K562 (cell line): ENCODE measurements around the gene ANKH. TPM values are rescaled to one million over a fixed set of nuclear protein-coding genes. Genes with fewer than 3 reads are reported as not detected.

Experiments used
- CEBPB ChIP-seq: fragments of 450-650 bp; IDR thresholded peaks from 2 replicates; pipeline ENCODE4 v1.6.1; 2016; ENCODE audit warnings: missing genetic modification characterization, missing compliant biosample characterization
- EGR1 ChIP-seq: fragments of 450-650 bp; conservative IDR thresholded peaks from 2 replicates; pipeline ENCODE4 v1.6.1; 2017; ENCODE audit warnings: mild to moderate bottlenecking
- ETV1 ChIP-seq: fragments of 450-650 bp; conservative IDR thresholded peaks from 2 replicates; pipeline ENCODE4 v1.6.1; 2016; ENCODE audit warnings: missing genetic modification characterization, control low read depth, low read depth, missing compliant biosample characterization
- HBP1 ChIP-seq: fragments of 450-650 bp; formaldehyde crosslinking; IDR thresholded peaks from 2 replicates; pipeline ENCODE4 v1.4.0; 2022; ENCODE audit warnings: missing genetic modification characterization
- HMGXB4 ChIP-seq: sonication (generic); formaldehyde crosslinking; IDR thresholded peaks from 2 replicates; pipeline ENCODE4 v1.8.1; 2023; ENCODE audit warnings: mild to moderate bottlenecking, missing genetic modification reagents
- HNRNPLL ChIP-seq: fragments of 200-400 bp; formaldehyde crosslinking; IDR thresholded peaks from 2 replicates; pipeline ENCODE4 v1.6.1; 2017; ENCODE audit warnings: low read length, low read depth, mild to moderate bottlenecking; ENCODE audit not compliant: poor library complexity, severe bottlenecking
- MAFF ChIP-seq: IDR thresholded peaks from 2 replicates; pipeline ENCODE4 v1.6.1; 2012; ENCODE audit warnings: low read length, improper control_type of control experiment
- MEF2A ChIP-seq: IDR thresholded peaks from 2 replicates; pipeline ENCODE4 v1.6.1; 2011; ENCODE audit warnings: low read depth, mild to moderate bottlenecking, low read length, moderate library complexity; ENCODE audit not compliant: control insufficient read depth
- NEUROD1 ChIP-seq: fragments of 150-350 bp; IDR thresholded peaks from 2 replicates; pipeline ENCODE4 v1.6.1; 2014; ENCODE audit warnings: borderline replicate concordance, low read length, low read depth; ENCODE audit not compliant: partially characterized antibody
- NR3C1 ChIP-seq: sonication (generic); formaldehyde crosslinking; IDR thresholded peaks from 2 replicates; pipeline ENCODE4 v1.8.1; 2022; ENCODE audit warnings: missing genetic modification reagents
- OTX1 ChIP-seq: fragments of 450-650 bp; formaldehyde crosslinking; IDR thresholded peaks from 2 replicates; pipeline ENCODE4 v1.4.0; 2022; ENCODE audit warnings: mild to moderate bottlenecking
- POLR2AphosphoS2 ChIP-seq: IDR thresholded peaks from 2 replicates; pipeline ENCODE4 v1.6.1; 2012; ENCODE audit warnings: low read length, improper control_type of control experiment
- RBM17 ChIP-seq: fragments of 200-400 bp; formaldehyde crosslinking; IDR thresholded peaks from 2 replicates; pipeline ENCODE4 v1.6.1; 2017; ENCODE audit warnings: low read depth, mild to moderate bottlenecking, low read length, borderline replicate concordance
- SMARCA5 ChIP-seq: fragments of 450-650 bp; IDR thresholded peaks from 2 replicates; pipeline ENCODE4 v1.6.1; 2016
- TAF7 ChIP-seq: fragments of 450-650 bp; IDR thresholded peaks from 2 replicates; pipeline ENCODE4 v1.6.1; 2016; ENCODE audit warnings: missing genetic modification characterization, missing compliant biosample characterization
- TARDBP ChIP-seq: fragments of 450-650 bp; IDR thresholded peaks from 2 replicates; pipeline ENCODE4 v1.6.1; 2016
- TFAP4 ChIP-seq: sonication (generic); formaldehyde crosslinking; IDR thresholded peaks from 2 replicates; pipeline ENCODE4 v1.8.0; 2022; ENCODE audit warnings: missing genetic modification reagents, mild to moderate bottlenecking, moderate library complexity, borderline replicate concordance
- ZNF217 ChIP-seq: sonication (generic); formaldehyde crosslinking; IDR thresholded peaks from 2 replicates; pipeline ENCODE4 v1.8.0; 2022; ENCODE audit warnings: mild to moderate bottlenecking, missing genetic modification reagents
- ZNF23 ChIP-seq: fragments of 250-450 bp; sonication (Bioruptor Pico); IDR thresholded peaks from 2 replicates; pipeline ENCODE4 v1.4.0; 2020; ENCODE audit warnings: mild to moderate bottlenecking
- ZNF764 ChIP-seq: fragments of 250-450 bp; sonication (Bioruptor Pico); IDR thresholded peaks from 2 replicates; pipeline ENCODE4 v1.4.0; 2020; ENCODE audit warnings: low read depth, mild to moderate bottlenecking, moderate library complexity
- polyA plus RNA-seq, 8 experiments: library from polyadenylated mRNA; depleted of rRNA in 4 of 8; stranded (reverse) in 5 of 8; unstranded in 3 of 8; fragments of >200 nt; fragmentation: Nextera tagmentation in 2 of 8; fragmentation: Illumina TruSeq in 1 of 8; extraction: Ambion mirVana in 2 of 8; extraction: Trizol in 1 of 8; gene quantifications; 2 replicates each; pipeline versions ENCODE4 v1.2.1 to v1.2.3, GENCODE V29; 2011 to 2014; ENCODE audit warnings: inconsistent platforms in 1 of 8, missing spikeins in 1 of 8
- total RNA-seq, 7 experiments: library from RNA; depleted of rRNA in 6 of 7; stranded (reverse); fragments of >200 nt in 6 of 7; fragmentation: Illumina TruSeq in 2 of 7; extraction: Trizol in 2 of 7; gene quantifications; 2 replicates each; pipeline versions ENCODE4 v1.2.1 to v1.2.3, GENCODE V29; 2011 to 2021; ENCODE audit warnings: low replicate concordance in 1 of 7
- TF ChIP-seq, protein P1 (sequence below): sonication (generic); formaldehyde crosslinking; IDR thresholded peaks from 2 replicates; pipeline ENCODE4 v1.8.0; 2023; ENCODE audit warnings: mild to moderate bottlenecking, missing genetic modification reagents

Gene ANKH
- total and polyA plus RNA-seq, 9 of the 15 experiments (the other 6 are each of a cell fraction or from before 2014, with no cell fraction given): 0.79 to 12.2 (median 4.5) TPM

DNA sequence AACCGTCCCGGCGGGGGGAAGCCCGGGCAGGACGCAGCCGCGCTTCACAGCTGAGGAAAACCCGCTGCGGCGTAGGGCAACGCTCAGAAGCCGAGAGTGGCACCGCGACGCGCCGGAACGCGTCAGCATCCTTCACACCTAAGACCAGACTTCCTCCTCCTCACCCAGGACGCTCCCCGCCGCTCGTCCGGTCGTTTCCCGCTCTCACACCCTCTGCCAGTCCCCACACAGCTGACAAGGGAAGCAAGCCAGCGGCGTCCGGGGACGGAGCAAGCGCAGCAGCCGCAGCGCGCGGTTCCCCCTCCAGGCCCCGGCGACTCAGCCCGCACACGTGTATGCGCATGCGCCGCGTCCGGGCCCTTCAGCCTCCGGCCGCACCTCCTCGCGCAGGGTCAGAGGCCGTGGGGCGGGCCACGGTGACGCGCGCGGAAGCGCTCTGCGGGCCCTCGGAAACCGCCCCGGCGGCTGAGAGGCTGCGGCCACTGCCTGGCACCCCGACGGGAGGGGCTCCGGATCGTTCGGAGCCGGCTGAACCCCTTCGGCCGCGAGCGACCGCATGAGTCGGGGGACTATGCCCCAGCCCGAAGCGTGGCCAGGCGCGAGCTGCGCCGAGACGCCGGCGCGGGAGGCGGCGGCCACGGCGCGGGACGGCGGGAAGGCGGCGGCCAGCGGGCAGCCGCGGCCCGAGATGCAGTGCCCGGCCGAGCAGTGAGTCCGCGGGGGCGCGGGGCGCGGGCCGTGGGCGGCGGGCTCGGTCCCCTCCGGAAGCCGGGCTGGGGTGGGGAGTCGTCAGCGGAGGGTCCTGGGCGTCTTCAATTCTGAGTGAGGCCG is 207.1 kb downstream of the ANKH start, which contains the start of gene OTULIN (continued):
- TF ChIP-seq HBP1 (CRISPR knock-in tag) (0 out of 2 replicates have a peak, but pooled peaks have one; percentile 57), NEUROD1 (no peak), ETV1 (tag) (peak; percentile 49; the same call in 1 of the 2 replicates), MAFF (no peak), TAF7 (tag) (no peak), TARDBP (peak; percentile 74; the same call in 1 of the 2 replicates), HMGXB4 (0 out of 2 replicates have a peak, but pooled peaks have one; percentile 40), ZNF217 (CRISPR knock-in tag) (no peak), SMARCA5 (no peak), TFAP4 (peak; percentile 98), MEF2A (no peak), HNRNPLL (peak; percentile 99), ZNF764 (CRISPR knock-in tag) (no peak), RBM17 (no peak), OTX1 (no peak), NR3C1 (CRISPR knock-in tag) (0 out of 2 replicates have a peak, but pooled peaks have one; percentile 2), ZNF23 (no peak), CEBPB (tag) (no peak), POLR2AphosphoS2 (0 out of 2 replicates have a peak, but pooled peaks have one; percentile 58), EGR1 (peak; percentile 35; the same call in 1 of the 2 replicates)
- TF ChIP-seq, protein P1, sequence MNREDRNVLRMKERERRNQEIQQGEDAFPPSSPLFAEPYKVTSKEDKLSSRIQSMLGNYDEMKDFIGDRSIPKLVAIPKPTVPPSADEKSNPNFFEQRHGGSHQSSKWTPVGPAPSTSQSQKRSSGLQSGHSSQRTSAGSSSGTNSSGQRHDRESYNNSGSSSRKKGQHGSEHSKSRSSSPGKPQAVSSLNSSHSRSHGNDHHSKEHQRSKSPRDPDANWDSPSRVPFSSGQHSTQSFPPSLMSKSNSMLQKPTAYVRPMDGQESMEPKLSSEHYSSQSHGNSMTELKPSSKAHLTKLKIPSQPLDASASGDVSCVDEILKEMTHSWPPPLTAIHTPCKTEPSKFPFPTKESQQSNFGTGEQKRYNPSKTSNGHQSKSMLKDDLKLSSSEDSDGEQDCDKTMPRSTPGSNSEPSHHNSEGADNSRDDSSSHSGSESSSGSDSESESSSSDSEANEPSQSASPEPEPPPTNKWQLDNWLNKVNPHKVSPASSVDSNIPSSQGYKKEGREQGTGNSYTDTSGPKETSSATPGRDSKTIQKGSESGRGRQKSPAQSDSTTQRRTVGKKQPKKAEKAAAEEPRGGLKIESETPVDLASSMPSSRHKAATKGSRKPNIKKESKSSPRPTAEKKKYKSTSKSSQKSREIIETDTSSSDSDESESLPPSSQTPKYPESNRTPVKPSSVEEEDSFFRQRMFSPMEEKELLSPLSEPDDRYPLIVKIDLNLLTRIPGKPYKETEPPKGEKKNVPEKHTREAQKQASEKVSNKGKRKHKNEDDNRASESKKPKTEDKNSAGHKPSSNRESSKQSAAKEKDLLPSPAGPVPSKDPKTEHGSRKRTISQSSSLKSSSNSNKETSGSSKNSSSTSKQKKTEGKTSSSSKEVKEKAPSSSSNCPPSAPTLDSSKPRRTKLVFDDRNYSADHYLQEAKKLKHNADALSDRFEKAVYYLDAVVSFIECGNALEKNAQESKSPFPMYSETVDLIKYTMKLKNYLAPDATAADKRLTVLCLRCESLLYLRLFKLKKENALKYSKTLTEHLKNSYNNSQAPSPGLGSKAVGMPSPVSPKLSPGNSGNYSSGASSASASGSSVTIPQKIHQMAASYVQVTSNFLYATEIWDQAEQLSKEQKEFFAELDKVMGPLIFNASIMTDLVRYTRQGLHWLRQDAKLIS (CRISPR knock-in tag): no peak; the same call in 1 of the 2 replicates
